GM19193 (cell line): ENCODE data around the gene EPC1.

Experiments
- POLR2A ChIP-seq: IDR thresholded peaks from 4 replicates; pipeline ENCODE4 v1.6.1; 2011; ENCODE audit not compliant: insufficient read depth, insufficient read length; ENCODE audit errors: extremely low read depth

Gene EPC1

DNA sequence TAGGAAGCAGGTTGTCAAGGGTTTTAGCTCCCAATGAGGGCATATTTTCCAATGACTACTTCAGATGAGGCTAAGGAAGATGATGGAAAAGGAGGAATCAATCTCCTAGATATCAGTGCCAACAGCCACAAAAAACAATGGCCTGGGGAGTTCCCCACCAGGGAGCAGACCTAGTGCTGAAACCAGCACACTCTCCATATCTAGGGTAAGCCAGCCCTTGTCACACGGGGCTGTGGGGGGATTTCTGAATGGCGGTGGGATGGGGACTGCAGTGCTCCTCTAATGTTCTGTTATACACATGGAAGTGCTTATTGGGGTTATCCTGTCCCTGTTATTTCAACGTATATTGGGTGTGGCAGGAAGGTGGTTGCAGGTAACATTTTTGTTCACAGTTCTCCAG lies 18.5 kb downstream of the EPC1 start:
- no peak for TF ChIP-seq POLR2A

DNA sequence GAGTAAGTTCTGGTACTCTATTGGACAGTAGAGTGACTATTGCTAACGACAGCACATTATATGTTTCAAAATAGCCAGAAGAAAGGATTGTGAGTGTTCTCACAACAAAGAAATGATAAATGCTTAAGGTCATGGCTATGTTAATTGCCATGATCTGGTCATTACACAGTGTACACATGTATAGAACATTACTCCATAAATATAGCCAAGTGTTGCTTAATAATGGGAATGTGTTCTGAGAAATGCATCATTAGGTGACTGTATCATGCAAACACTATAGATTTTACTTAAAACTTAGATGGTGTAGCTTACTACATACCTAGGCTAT lies 19.6 kb downstream of the EPC1 start:
- TF ChIP-seq POLR2A: no peak

DNA sequence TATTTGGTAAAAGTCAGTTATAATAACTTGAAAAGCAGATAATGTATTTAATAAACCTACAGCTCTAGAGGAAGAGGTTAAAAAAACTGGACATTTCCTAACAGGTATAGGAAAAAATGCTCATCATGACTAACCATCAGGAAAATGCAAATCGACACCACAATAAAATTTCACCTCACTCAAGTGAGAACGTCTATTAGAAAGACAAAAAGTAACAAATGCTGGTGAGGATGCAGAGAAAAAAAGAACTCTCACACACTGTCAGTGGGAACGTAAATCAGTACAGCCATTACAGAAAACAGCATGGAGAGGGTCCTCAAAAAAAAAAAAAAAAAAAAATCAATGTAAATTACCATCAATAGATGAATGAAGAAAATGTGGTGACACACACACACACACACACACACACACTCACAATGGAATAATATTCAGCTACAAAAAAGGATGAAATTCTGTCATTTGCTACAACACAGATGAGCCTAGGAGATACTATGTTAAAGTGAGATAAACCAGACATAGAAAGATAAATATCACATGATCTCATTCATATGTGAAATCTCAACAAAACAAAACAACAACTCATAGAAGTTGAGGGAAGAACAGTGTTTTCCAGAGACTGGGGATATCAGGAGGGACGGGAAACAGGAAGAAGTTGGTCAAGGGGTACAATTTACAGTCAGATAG lies 20.1 kb downstream of the EPC1 start:
- TF ChIP-seq POLR2A: no peak

- no peak for TF ChIP-seq POLR2A
These were observed 20.8 kb downstream of the EPC1 start for GRCh38 chr10:32326119-32326518.

DNA sequence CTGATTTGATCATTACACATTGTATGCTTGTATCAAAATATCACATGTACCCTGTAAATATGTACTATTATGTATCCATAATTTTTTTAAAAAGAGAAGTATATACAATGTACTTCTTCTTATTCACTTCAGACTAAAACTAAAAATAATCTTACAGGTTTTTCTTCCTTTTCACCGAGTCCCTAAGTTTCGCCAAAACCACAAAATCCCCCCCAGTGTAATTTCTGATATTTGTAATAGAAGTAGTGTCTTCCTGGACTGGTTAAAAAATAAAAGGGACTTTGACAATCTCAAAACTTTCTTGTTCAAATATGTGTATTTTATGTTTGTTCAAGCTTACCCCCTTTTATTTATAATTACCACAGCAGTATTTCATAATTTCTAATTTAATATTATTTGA lies 23.9 kb downstream of the EPC1 start:
- TF ChIP-seq POLR2A: no peak

DNA sequence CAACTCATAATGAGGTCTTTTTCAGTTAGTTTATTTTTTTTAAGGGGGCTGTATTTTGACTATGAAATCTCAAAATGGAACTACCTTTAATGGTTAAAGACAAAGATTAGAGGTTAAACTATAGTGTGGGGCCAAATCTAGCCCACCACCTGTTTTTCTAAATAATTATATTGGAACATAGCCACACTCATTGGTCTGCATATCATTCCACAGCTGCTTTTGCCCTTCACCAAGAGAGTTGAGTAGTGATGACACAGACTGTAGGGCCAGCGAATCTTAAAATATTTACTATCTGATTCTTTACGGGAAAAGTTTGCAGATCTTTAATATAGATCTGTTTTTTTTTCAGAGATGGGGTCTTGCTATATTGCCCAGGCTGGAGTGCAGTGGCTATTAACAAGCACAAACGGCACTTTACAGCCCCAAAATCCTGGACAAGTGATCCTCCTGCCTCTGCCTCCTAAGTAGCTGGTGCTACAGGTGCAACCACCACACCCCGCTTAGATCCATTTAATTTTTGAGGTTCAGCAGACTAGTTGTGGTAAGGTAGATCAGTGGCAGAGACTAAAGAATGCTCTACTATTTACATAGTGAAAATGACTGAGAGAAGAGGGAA lies 25.8 kb downstream of the EPC1 start:
- no peak for TF ChIP-seq POLR2A

GRCh38 chr10:32318476-32318896 lies 28.5 kb downstream of the EPC1 start:
- no peak for TF ChIP-seq POLR2A

GRCh38 chr10:32317795-32318357 lies 29.1 kb downstream of the EPC1 start:
- TF ChIP-seq POLR2A: no peak

DNA sequence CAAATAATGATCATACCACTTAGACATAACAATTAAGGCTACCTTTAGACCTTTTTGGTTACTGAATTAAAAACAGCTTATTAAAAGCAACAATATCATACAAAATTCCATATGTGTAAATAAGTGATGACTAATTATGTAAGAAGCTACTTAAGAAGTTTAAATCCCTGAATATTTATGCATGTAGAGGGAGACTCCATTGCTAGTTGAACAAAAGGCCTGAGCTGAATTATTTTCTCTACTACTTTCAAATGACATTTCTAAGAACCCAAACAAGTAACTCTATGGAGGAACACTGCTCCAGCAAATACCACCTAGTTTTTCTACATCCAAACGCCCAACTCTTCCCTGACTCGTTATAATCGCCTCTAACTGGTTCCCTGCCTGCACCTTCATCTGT lies 31.5 kb downstream of the EPC1 start:
- no peak for TF ChIP-seq POLR2A

DNA sequence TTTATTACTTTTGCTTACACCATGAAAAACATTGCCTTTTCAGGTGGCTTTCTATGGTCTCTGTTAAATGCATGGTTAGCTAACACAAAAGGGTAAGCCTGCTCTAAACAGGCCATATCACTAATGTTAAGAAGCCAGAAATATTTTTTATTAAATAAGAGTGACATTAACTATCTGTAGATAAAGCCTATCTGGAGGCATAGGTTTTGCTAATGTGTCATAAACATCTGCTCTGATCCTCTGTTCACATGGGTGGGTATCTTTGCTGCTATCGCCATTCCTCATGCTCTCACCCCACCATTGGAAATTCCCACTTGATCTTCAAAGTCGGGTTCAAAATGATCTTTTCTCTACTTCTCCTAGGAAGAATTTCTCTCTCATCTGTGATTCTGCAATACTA lies 32.4 kb downstream of the EPC1 start:
- TF ChIP-seq POLR2A: no peak

DNA sequence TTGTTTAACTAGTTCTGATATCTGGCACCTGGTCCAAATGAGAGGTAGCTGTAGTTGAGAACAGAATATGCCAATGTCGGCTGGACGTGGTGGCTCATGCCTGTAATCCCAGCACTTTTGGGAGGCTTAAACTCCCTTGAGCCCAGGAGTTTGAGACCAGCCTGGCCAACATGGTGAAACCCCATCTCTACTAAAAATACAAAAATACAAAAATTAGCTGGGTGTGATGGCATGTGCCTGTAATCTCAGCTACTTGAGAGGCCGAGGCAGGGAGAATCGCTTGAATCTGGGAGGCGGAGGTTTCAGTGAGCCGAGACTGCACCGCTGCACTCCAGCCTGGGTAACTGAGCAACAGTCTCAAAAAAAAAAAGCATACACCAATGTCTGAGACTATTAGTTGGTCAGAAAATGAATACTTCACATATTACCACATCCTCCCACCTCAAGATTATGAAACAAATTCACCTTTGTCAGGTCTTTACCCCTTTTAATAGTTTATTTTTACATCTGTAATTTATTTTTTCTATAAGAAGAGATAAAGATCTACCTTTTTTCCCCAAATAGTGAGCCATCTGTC lies 38.8 kb downstream of the EPC1 start:
- no peak for TF ChIP-seq POLR2A

DNA sequence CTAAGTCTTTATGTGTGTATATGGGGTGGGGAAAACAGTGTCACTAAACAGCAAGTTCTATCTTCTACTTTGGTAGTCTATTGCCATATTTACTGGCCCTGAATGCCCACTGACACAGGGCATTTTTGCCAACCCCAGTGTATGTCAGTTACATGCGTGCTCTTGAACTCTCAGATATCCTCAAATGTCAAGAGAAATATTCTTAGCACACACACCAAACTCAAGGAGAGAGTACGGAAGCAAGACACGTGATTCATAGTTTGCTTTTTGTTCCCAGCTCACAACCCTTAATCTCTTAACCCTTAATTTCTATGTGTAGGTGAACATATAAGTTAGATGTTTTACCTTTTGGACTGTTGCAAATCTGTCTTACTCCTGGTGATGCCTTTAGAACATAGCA lies 39.3 kb downstream of the EPC1 start:
- no peak for TF ChIP-seq POLR2A

DNA sequence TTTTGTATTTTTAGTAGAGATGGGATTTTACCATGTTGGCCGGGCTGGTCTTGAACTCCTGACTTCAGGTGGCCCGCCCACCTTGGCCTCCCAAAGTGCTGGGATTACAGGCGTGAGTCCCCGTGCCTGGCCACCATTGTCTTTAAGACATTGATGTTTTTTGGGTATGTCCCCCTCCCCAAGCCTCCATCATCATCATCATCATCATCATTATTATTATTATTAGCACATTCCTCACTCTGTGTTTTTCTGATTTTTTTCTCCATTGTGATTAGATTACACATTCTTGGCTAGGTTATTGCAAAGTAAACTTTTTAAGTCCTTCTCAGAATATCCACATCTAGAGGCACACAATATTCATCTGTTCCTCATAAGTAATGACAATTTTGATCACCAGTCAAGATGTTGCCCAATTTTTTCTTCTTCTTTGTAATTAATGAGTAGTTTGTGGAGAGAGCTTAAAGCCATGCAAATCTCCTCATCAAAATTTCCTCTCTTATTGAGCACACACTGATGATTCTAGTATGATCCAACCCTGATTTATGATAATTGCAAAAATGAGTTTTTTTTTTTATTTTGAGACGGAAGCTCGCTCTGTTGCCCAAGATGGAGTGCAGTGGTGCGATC lies 47.5 kb downstream of the EPC1 start:
- TF ChIP-seq POLR2A: no peak

GRCh38 chr10:32298075-32298812 lies 48.7 kb downstream of the EPC1 start:
- TF ChIP-seq POLR2A: no peak

GRCh38 chr10:32295027-32295426 lies 51.9 kb downstream of the EPC1 start:
- TF ChIP-seq POLR2A: no peak
